Tibial nerve (tissue), 4 donors: ENCODE data around the gene ALPK3. TPM values are rescaled to one million over a fixed set of nuclear protein-coding genes. Genes with fewer than 3 reads are reported as not detected.
A peak's percentile ranks its signal among the peaks of the same experiment; 100 is the strongest.

ENCODE experiments used
- DNase-seq, 2 donors: peaks; one replicate each; pipeline ENCODE4 v3.0.0-alpha.2; 2019; ENCODE audit warnings: low spot score in 2 of 2
- H3K27ac ChIP-seq, 4 donors: fragments of 200-600 bp; sonication (generic) in 3 of 4; one replicate each; pipeline ENCODE4 v1.5.1; 2017 to 2019; ENCODE audit warnings: mild to moderate bottlenecking in 1 of 4
- H3K27me3 ChIP-seq, 2 donors: fragments of 200-600 bp; sonication (generic) in 1 of 2; one replicate each; pipeline versions ENCODE4 v1.5.1 to v1.6.0; 2017 to 2019
- H3K36me3 ChIP-seq, 3 donors: fragments of 200-600 bp; sonication (generic); one replicate each; pipeline ENCODE4 v1.5.1; 2018 to 2019
- H3K4me1 ChIP-seq, 4 donors: fragments of 200-600 bp; sonication (generic) in 3 of 4; one replicate each; pipeline ENCODE4 v1.5.1; 2017 to 2019
- H3K4me3 ChIP-seq, 4 donors: fragments of 200-600 bp; sonication (generic) in 3 of 4; one replicate each; pipeline ENCODE4 v1.5.1; 2017 to 2019; ENCODE audit warnings: mild to moderate bottlenecking in 1 of 4, moderate library complexity in 1 of 4
- H3K9me3 ChIP-seq, 4 donors: fragments of 200-600 bp; sonication (generic) in 3 of 4; one replicate each; pipeline ENCODE4 v1.5.1; 2017 to 2019
- CTCF ChIP-seq, 5 experiments: fragments of 200-600 bp in 3 of 5; fragments of 450-650 bp in 2 of 5; sonication (generic) in 3 of 5; IDR thresholded peaks; one replicate each; pipeline ENCODE4 v1.5.1; 2016 to 2019; ENCODE audit warnings: antibody characterized with exemption in 5 of 5, mild to moderate bottlenecking in 3 of 5, moderate library complexity in 2 of 5
- EP300 ChIP-seq, 2 donors: sonication (generic); formaldehyde crosslinking; IDR thresholded peaks; one replicate each; pipeline ENCODE4 v1.6.1; 2017; ENCODE audit warnings: antibody characterized with exemption in 2 of 2, mild to moderate bottlenecking in 1 of 2
- POLR2A ChIP-seq, 2 donors: fragments of 450-650 bp; IDR thresholded peaks; one replicate each; pipeline ENCODE4 v1.6.1; 2017; ENCODE audit warnings: antibody characterized with exemption in 2 of 2, mild to moderate bottlenecking in 2 of 2, moderate library complexity in 2 of 2
- WGBS, 2 donors: methylation state at CpG; one replicate each; pipeline ENCODE4 v1.1.5; 2018; 5-methylcytosine and 5-hydroxymethylcytosine counted together
- total RNA-seq, 4 donors: library from RNA; depleted of rRNA; stranded (reverse); fragments of >200 nt; gene quantifications; one replicate each; pipeline ENCODE4 v1.1.0, GENCODE V29; 2016

ALPK3 gene
- total RNA-seq, 4 donors from 2014 or later: 2.4 to 7.1 (median 4.7) TPM

GRCh38 chr15:84914909-84915605, 97.9 kb downstream of the ALPK3 start:
- H3K27me3 ChIP-seq: no peaks in the 10 kb centered on the region
- DNase-seq: peak; percentile 46 to 65
- H3K36me3 ChIP-seq: no peaks in the 10 kb centered on the region
- H3K9me3 ChIP-seq: no peaks in the 10 kb centered on the region
- no peak for TF ChIP-seq CTCF (IDR thresholded peaks at IDR 0.05)
- peak in 1 of 2 donors; percentile 24 for TF ChIP-seq EP300 (IDR thresholded peaks at IDR 0.05)
- 59 to 67% methylated on average over 10 to 12 of the region's 12 CpGs for WGBS, 2 donors
- H3K4me1 ChIP-seq: peaks cover 0 to 48% (median 24%) of the 10 kb centered on the region in 4 donors
- H3K27ac ChIP-seq: peak overlapping the region in 2 of 4 donors; percentile 49 to 66
- H3K4me3 ChIP-seq: no peak overlapping the region

- 46 to 48% methylated on average over 3 of the region's 3 CpGs for WGBS, 2 donors
- Histone ChIP-seq H3K9me3 (no peaks in the 10 kb centered on the region), H3K27ac (peak overlapping the region in 2 of 4 donors; percentile 49 to 66), H3K36me3 (no peaks in the 10 kb centered on the region), H3K4me1 (peaks cover 0 to 43% (median 24%) of the 10 kb centered on the region in 4 donors), H3K4me3 (no peak overlapping the region), H3K27me3 (no peaks in the 10 kb centered on the region)
- TF ChIP-seq EP300 (IDR thresholded peaks at IDR 0.05): no peak
- no peak for TF ChIP-seq CTCF (IDR thresholded peaks at IDR 0.05)
- no peak for TF ChIP-seq POLR2A (IDR thresholded peaks at IDR 0.05)
- no peak for DNase-seq
These were observed 98.4 kb downstream of the ALPK3 start for GRCh38 chr15:84915606-84915958.

DNA sequence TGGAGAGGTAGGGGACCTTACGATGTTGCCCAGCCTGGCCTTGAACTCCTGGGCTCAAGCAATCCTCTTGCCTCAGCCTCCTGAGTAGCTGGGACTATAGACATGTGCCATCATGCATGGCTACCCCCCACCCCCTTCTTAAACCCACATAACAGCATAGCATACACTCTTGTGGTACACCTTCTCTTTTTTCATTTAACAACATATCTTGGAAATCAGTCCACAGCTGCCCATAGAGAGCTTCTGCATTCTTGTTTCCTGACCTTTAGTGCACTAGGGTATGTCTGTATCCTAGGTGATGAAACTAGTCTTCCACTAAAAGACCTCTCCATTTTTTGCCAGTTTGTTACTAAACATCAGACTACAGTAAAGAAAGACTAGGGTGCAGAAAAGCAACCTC, 100.3 kb downstream of the ALPK3 start:
- H3K4me1 ChIP-seq: peaks cover 0 to 24% (median 6%) of the 10 kb centered on the region in 4 donors
- no peaks in the 10 kb centered on the region for H3K9me3 ChIP-seq
- H3K27me3 ChIP-seq: no peaks in the 10 kb centered on the region
- no peak overlapping the region for H3K27ac ChIP-seq
- 80 to 100% methylated on average over 1 of the region's 1 CpG for WGBS, 2 donors
- H3K4me3 ChIP-seq: no peak overlapping the region
- DNase-seq: no peak
- TF ChIP-seq POLR2A (IDR thresholded peaks at IDR 0.05) (no peak), EP300 (IDR thresholded peaks at IDR 0.05) (no peak), CTCF (IDR thresholded peaks at IDR 0.05) (no peak)
- no peaks in the 10 kb centered on the region for H3K36me3 ChIP-seq

DNA sequence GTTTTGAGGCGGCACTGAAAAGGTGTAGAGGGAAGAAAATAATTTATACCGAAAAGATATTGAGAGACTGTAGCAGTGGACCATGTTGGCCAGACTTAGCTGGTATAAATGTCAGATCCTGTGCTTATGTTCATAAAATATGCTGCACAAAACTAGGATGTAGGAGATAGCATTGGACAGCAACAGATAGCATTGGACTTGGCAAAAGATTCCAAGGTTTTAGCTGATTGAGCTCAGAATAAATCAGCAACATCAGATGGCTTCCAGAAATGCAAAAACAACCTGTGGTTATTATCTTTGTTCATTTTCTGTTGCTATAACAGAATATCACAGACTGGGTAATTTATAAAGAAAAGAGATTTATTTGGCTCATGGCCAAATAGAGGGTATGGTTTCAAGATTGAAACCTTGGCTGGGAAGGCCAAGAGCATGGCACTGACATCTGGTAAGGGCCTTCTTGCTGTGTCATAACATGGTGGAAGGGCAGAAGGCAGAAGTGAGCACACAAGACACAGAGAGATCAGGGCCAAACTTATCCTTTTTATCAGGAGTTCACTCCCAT, 102.0 kb downstream of the ALPK3 start:
- no peak for DNase-seq
- H3K4me1 ChIP-seq: peaks cover 0 to 20% (median 4%) of the 10 kb centered on the region in 4 donors
- 89% methylated on average over 2 of the region's 2 CpGs for WGBS, 2 donors
- no peaks in the 10 kb centered on the region for H3K27me3 ChIP-seq
- H3K9me3 ChIP-seq: no peaks in the 10 kb centered on the region
- no peak overlapping the region for H3K27ac ChIP-seq
- TF ChIP-seq POLR2A (IDR thresholded peaks at IDR 0.05) (no peak), EP300 (IDR thresholded peaks at IDR 0.05) (no peak), CTCF (IDR thresholded peaks at IDR 0.05) (no peak)
- H3K36me3 ChIP-seq: no peaks in the 10 kb centered on the region
- no peak overlapping the region for H3K4me3 ChIP-seq

- H3K27ac ChIP-seq: no peak overlapping the region
- 84 to 85% methylated on average over 2 of the region's 2 CpGs for WGBS, 2 donors
- no peak for TF ChIP-seq EP300 (IDR thresholded peaks at IDR 0.05)
- TF ChIP-seq POLR2A (IDR thresholded peaks at IDR 0.05): no peak
- TF ChIP-seq CTCF (IDR thresholded peaks at IDR 0.05): no peak
- no peaks in the 10 kb centered on the region for H3K27me3 ChIP-seq
- H3K4me3 ChIP-seq: no peak overlapping the region
- H3K36me3 ChIP-seq: no peaks in the 10 kb centered on the region
- H3K4me1 ChIP-seq: peaks cover 0 to 11% (median 6%) of the 10 kb centered on the region in 4 donors
- H3K9me3 ChIP-seq: no peaks in the 10 kb centered on the region
- no peak for DNase-seq
These were observed 104.0 kb downstream of the ALPK3 start for GRCh38 chr15:84921121-84921520.
